Liver (tissue), 9 donors: ENCODE data around the gene P2RX3. TPM values are rescaled to one million over a fixed set of nuclear protein-coding genes. Genes with fewer than 3 reads are reported as not detected.
A peak's percentile ranks its signal among the peaks of the same experiment; 100 is the strongest.

Source experiments
- DNase-seq: peaks from one replicate; pipeline ENCODE4 v3.0.0-alpha.2; 2017; ENCODE audit warnings: low spot score
- H3K27ac ChIP-seq, 2 donors: one replicate each; pipeline ENCODE4 v1.7.0; 2013; ENCODE audit warnings: inconsistent platforms in 2 of 2, low read length in 2 of 2, control low read depth in 1 of 2, low read depth in 1 of 2, mild to moderate bottlenecking in 1 of 2
- H3K27me3 ChIP-seq, 4 donors: one replicate each; pipeline versions ENCODE4 v1.6.1 to v1.7.0; 2013; ENCODE audit warnings: low read length in 3 of 4, inconsistent platforms in 1 of 4, mild to moderate bottlenecking in 1 of 4, moderate library complexity in 1 of 4; ENCODE audit not compliant: control insufficient read depth in 4 of 4, insufficient read depth in 4 of 4
- H3K36me3 ChIP-seq, 4 donors: one replicate each; pipeline versions ENCODE4 v1.6.1 to v1.7.0; 2013; ENCODE audit warnings: low read length in 3 of 4, mild to moderate bottlenecking in 3 of 4, low read depth in 1 of 4, moderate library complexity in 1 of 4; ENCODE audit not compliant: control insufficient read depth in 4 of 4, insufficient read depth in 3 of 4
- H3K4me1 ChIP-seq, 4 donors: one replicate each; pipeline versions ENCODE4 v1.6.1 to v1.7.0; 2013; ENCODE audit warnings: low read length in 3 of 4, mild to moderate bottlenecking in 3 of 4, moderate library complexity in 1 of 4; ENCODE audit not compliant: control insufficient read depth in 4 of 4, insufficient read depth in 4 of 4
- H3K4me3 ChIP-seq, 3 donors: one replicate each; pipeline versions ENCODE4 v1.6.1 to v1.7.0; 2013; ENCODE audit warnings: low read length in 3 of 3, control low read depth in 1 of 3, low read depth in 1 of 3, mild to moderate bottlenecking in 1 of 3
- H3K9ac ChIP-seq, 2 donors: one replicate each; pipeline ENCODE4 v1.7.0; 2013; ENCODE audit warnings: low read length in 2 of 2, mild to moderate bottlenecking in 2 of 2, moderate library complexity in 2 of 2, control low read depth in 1 of 2, low read depth in 1 of 2
- H3K9me3 ChIP-seq, 4 donors: one replicate each; pipeline versions ENCODE4 v1.6.1 to v1.7.0; 2013; ENCODE audit warnings: low read length in 3 of 4; ENCODE audit not compliant: control insufficient read depth in 4 of 4
- ATF3 ChIP-seq: IDR thresholded peaks from 2 replicates; pipeline ENCODE4 v1.6.1; 2016; ENCODE audit warnings: antibody characterized with exemption
- EGR1 ChIP-seq, 2 donors: IDR thresholded peaks; 2 replicates each; pipeline ENCODE4 v1.6.1; 2016 to 2018; ENCODE audit warnings: antibody characterized with exemption in 2 of 2, low read depth in 2 of 2
- FOXA1 ChIP-seq: IDR thresholded peaks from 2 replicates; pipeline ENCODE4 v1.6.1; 2016; ENCODE audit warnings: antibody characterized with exemption
- FOXA2 ChIP-seq: IDR thresholded peaks from 2 replicates; pipeline ENCODE4 v1.6.1; 2016; ENCODE audit warnings: antibody characterized with exemption
- GABPA ChIP-seq, 2 donors: IDR thresholded peaks in 1 of 2; conservative IDR thresholded peaks in 1 of 2; 2 replicates each; pipeline ENCODE4 v1.6.1; 2016; ENCODE audit warnings: antibody characterized with exemption in 2 of 2, mild to moderate bottlenecking in 1 of 2, moderate library complexity in 1 of 2
- HNF4A ChIP-seq, 2 donors: conservative IDR thresholded peaks; 2 replicates each; pipeline ENCODE4 v1.6.1; 2016; ENCODE audit warnings: antibody characterized with exemption in 2 of 2, mild to moderate bottlenecking in 2 of 2
- HNF4G ChIP-seq: IDR thresholded peaks from 2 replicates; pipeline ENCODE4 v1.6.1; 2016; ENCODE audit warnings: antibody characterized with exemption
- JUND ChIP-seq, 2 donors: IDR thresholded peaks; 2 replicates each; pipeline ENCODE4 v1.6.1; 2016; ENCODE audit warnings: antibody characterized with exemption in 2 of 2
- NR2F2 ChIP-seq: IDR thresholded peaks from 2 replicates; pipeline ENCODE4 v1.6.1; 2016; ENCODE audit warnings: antibody characterized with exemption
- RAD21 ChIP-seq, 2 donors: IDR thresholded peaks; 2 replicates each; pipeline ENCODE4 v1.6.1; 2016; ENCODE audit warnings: antibody characterized with exemption in 2 of 2, mild to moderate bottlenecking in 2 of 2
- RXRA ChIP-seq, 2 donors: IDR thresholded peaks; 2 replicates each; pipeline ENCODE4 v1.6.1; 2017 to 2018; ENCODE audit warnings: antibody characterized with exemption in 2 of 2, mild to moderate bottlenecking in 1 of 2
- SP1 ChIP-seq: IDR thresholded peaks from 2 replicates; pipeline ENCODE4 v1.6.1; 2018; ENCODE audit warnings: antibody characterized with exemption, mild to moderate bottlenecking
- TAF1 ChIP-seq: conservative IDR thresholded peaks from 2 replicates; pipeline ENCODE4 v1.6.1; 2016; ENCODE audit warnings: antibody characterized with exemption, mild to moderate bottlenecking
- YY1 ChIP-seq: IDR thresholded peaks from 2 replicates; pipeline ENCODE4 v1.6.1; 2016; ENCODE audit warnings: antibody characterized with exemption, mild to moderate bottlenecking
- WGBS: extraction: QIAGEN DNeasy Blood & Tissue Kit; methylation state at CpG from one replicate; pipeline ENCODE4 v1.1.7; 2013; 5-methylcytosine and 5-hydroxymethylcytosine counted together
- polyA plus RNA-seq, 2 donors: library from polyadenylated mRNA; stranded (reverse) in 1 of 2; unstranded in 1 of 2; fragments of 200-250 nt in 1 of 2; fragments of >200 nt in 1 of 2; fragmentation: Nextera tagmentation in 1 of 2; extraction: Ambion mirVana in 1 of 2; gene quantifications; one replicate each; pipeline versions ENCODE4 v1.2.1 to v1.2.3, GENCODE V29; 2013 to 2015
- total RNA-seq, 2 donors: library from RNA; depleted of rRNA; stranded (reverse); fragments of >200 nt; gene quantifications; one replicate each; pipeline ENCODE4 v1.2.3, GENCODE V29; 2014
- TF ChIP-seq, protein P1 (sequence below): IDR thresholded peaks from 2 replicates; pipeline ENCODE4 v1.6.1; 2016; ENCODE audit warnings: antibody characterized with exemption
- TF ChIP-seq, protein P2 (sequence below): IDR thresholded peaks from 2 replicates; pipeline ENCODE4 v1.6.1; 2016; ENCODE audit warnings: antibody characterized with exemption, mild to moderate bottlenecking
- TF ChIP-seq, protein P3 (sequence below): IDR thresholded peaks from 2 replicates; pipeline ENCODE4 v1.6.1; 2016; ENCODE audit warnings: antibody characterized with exemption
- TF ChIP-seq, protein P4 (sequence below): fragments of 150-350 bp; IDR thresholded peaks from 2 replicates; pipeline ENCODE4 v1.5.1; 2017; ENCODE audit warnings: improper control_type of control experiment, low read depth, low read length; ENCODE audit not compliant: missing input control
- donor health status: healthy.
- donor health status: healthy.
- donor health status: healthy.
- donor health status: healthy.
- donor health status: healthy.

P2RX3 gene
- total and polyA plus RNA-seq, 4 donors = 0.18 to 0.33 (median 0.23) TPM

- H3K36me3 ChIP-seq = peaks cover 13 to 20% (median 15%) of the 10 kb centered on the region in 4 donors
- H3K4me1 ChIP-seq = peaks cover 31 to 59% (median 48%) of the 10 kb centered on the region in 4 donors
- peak overlapping the region; percentile 76 to 82 for H3K27ac ChIP-seq
- no peak for DNase-seq
- no peaks in the 10 kb centered on the region for H3K27me3 ChIP-seq
- 43% methylated on average over 15 of the region's 15 CpGs for WGBS
- H3K4me3 ChIP-seq = no peak overlapping the region
- TF ChIP-seq RXRA (IDR thresholded peaks at IDR 0.05) (peak; percentile 71 to 79), YY1 (peak; percentile 29), SP1 (peak; percentile 79), JUND (IDR thresholded peaks at IDR 0.05) (peak in 1 of 2 donors; percentile 62), FOXA1 (peak; percentile 76), FOXA2 (peak; percentile 73), HNF4G (peak; percentile 67), NR2F2 (no peak), GABPA (IDR thresholded peaks at IDR 0.05 in 1 of 2, conservative IDR thresholded peaks at IDR 0.05 in 1 of 2) (no peak), ATF3 (peak; percentile 78), TAF1 (no peak), RAD21 (IDR thresholded peaks at IDR 0.05) (no peak), EGR1 (IDR thresholded peaks at IDR 0.05; ENCODE audit: low read depth in 2 of 2) (no peak), HNF4A (conservative IDR thresholded peaks at IDR 0.05) (peak; percentile 89 to 96)
- TF ChIP-seq, protein P1, sequence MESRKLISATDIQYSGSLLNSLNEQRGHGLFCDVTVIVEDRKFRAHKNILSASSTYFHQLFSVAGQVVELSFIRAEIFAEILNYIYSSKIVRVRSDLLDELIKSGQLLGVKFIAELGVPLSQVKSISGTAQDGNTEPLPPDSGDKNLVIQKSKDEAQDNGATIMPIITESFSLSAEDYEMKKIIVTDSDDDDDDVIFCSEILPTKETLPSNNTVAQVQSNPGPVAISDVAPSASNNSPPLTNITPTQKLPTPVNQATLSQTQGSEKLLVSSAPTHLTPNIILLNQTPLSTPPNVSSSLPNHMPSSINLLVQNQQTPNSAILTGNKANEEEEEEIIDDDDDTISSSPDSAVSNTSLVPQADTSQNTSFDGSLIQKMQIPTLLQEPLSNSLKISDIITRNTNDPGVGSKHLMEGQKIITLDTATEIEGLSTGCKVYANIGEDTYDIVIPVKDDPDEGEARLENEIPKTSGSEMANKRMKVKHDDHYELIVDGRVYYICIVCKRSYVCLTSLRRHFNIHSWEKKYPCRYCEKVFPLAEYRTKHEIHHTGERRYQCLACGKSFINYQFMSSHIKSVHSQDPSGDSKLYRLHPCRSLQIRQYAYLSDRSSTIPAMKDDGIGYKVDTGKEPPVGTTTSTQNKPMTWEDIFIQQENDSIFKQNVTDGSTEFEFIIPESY = no peak
- TF ChIP-seq, protein P2, sequence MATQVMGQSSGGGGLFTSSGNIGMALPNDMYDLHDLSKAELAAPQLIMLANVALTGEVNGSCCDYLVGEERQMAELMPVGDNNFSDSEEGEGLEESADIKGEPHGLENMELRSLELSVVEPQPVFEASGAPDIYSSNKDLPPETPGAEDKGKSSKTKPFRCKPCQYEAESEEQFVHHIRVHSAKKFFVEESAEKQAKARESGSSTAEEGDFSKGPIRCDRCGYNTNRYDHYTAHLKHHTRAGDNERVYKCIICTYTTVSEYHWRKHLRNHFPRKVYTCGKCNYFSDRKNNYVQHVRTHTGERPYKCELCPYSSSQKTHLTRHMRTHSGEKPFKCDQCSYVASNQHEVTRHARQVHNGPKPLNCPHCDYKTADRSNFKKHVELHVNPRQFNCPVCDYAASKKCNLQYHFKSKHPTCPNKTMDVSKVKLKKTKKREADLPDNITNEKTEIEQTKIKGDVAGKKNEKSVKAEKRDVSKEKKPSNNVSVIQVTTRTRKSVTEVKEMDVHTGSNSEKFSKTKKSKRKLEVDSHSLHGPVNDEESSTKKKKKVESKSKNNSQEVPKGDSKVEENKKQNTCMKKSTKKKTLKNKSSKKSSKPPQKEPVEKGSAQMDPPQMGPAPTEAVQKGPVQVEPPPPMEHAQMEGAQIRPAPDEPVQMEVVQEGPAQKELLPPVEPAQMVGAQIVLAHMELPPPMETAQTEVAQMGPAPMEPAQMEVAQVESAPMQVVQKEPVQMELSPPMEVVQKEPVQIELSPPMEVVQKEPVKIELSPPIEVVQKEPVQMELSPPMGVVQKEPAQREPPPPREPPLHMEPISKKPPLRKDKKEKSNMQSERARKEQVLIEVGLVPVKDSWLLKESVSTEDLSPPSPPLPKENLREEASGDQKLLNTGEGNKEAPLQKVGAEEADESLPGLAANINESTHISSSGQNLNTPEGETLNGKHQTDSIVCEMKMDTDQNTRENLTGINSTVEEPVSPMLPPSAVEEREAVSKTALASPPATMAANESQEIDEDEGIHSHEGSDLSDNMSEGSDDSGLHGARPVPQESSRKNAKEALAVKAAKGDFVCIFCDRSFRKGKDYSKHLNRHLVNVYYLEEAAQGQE = peak; percentile 26
- TF ChIP-seq, protein P3, sequence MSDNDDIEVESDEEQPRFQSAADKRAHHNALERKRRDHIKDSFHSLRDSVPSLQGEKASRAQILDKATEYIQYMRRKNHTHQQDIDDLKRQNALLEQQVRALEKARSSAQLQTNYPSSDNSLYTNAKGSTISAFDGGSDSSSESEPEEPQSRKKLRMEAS = no peak
- TF ChIP-seq, protein P4, sequence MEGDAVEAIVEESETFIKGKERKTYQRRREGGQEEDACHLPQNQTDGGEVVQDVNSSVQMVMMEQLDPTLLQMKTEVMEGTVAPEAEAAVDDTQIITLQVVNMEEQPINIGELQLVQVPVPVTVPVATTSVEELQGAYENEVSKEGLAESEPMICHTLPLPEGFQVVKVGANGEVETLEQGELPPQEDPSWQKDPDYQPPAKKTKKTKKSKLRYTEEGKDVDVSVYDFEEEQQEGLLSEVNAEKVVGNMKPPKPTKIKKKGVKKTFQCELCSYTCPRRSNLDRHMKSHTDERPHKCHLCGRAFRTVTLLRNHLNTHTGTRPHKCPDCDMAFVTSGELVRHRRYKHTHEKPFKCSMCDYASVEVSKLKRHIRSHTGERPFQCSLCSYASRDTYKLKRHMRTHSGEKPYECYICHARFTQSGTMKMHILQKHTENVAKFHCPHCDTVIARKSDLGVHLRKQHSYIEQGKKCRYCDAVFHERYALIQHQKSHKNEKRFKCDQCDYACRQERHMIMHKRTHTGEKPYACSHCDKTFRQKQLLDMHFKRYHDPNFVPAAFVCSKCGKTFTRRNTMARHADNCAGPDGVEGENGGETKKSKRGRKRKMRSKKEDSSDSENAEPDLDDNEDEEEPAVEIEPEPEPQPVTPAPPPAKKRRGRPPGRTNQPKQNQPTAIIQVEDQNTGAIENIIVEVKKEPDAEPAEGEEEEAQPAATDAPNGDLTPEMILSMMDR = no peak
- H3K9ac ChIP-seq = no peak overlapping the region
- no peaks in the 10 kb centered on the region for H3K9me3 ChIP-seq
Observed at GRCh38 chr11:57306161-57306876, 31.8 kb upstream of the P2RX3 start.
